Right atrium auricular region (tissue), 2 donors: ENCODE measurements around the gene MGLL. TPM values are rescaled to one million over a fixed set of nuclear protein-coding genes. Genes with fewer than 3 reads are reported as not detected.

ENCODE experiments used
- DNase-seq: peaks from one replicate; pipeline ENCODE4 v3.0.0-alpha.2; 2019; ENCODE audit warnings: low spot score
- H3K27ac ChIP-seq, 2 donors: fragments of 200-600 bp; sonication (generic); 1 replicate in 1 of 2; 2 replicates in 1 of 2; pipeline ENCODE4 v1.5.1; 2016 to 2019
- H3K27me3 ChIP-seq, 2 donors: fragments of 200-600 bp; sonication (generic); one replicate each; pipeline versions ENCODE4 v1.5.1 to v1.6.0; 2017 to 2019
- H3K36me3 ChIP-seq: fragments of 200-600 bp; sonication (generic); one replicate; pipeline ENCODE4 v1.5.1; 2016
- H3K4me1 ChIP-seq, 2 donors: fragments of 200-600 bp; sonication (generic); one replicate each; pipeline versions ENCODE4 v1.5.1 to v1.6.0; 2017 to 2019
- H3K4me3 ChIP-seq, 2 donors: fragments of 200-600 bp; sonication (generic); 1 replicate in 1 of 2; 2 replicates in 1 of 2; pipeline ENCODE4 v1.5.1; 2017 to 2019; ENCODE audit warnings: mild to moderate bottlenecking in 1 of 2, moderate library complexity in 1 of 2
- H3K9me3 ChIP-seq, 2 donors: fragments of 200-600 bp; sonication (generic); one replicate each; pipeline ENCODE4 v1.5.1; 2019
- CTCF ChIP-seq, 2 donors: fragments of 200-600 bp; sonication (generic); IDR thresholded peaks; one replicate each; pipeline ENCODE4 v1.5.1; 2019; ENCODE audit warnings: antibody characterized with exemption in 2 of 2
- total RNA-seq, 2 donors: library from RNA; depleted of rRNA; stranded (reverse); fragments of >200 nt; gene quantifications; one replicate each; pipeline ENCODE4 v1.1.0, GENCODE V29; 2016

MGLL gene
- total RNA-seq, 2 donors from 2014 or later, result 36.3 to 46.4 TPM

GRCh38 chr3:127772273-127772672, 50.0 kb downstream of the MGLL start:
- Histone ChIP-seq H3K4me1 (peaks cover 0 to 51% of the 10 kb centered on the region in 2 donors), H3K27ac (no peak overlapping the region), H3K27me3 (no peaks in the 10 kb centered on the region), H3K4me3 (no peak overlapping the region), H3K36me3 (no peaks in the 10 kb centered on the region), H3K9me3 (peaks cover 0 to 10% of the 10 kb centered on the region in 2 donors)
- no peak for TF ChIP-seq CTCF (IDR thresholded peaks at IDR 0.05)
- no peak for DNase-seq

- Histone ChIP-seq H3K4me3 (no peak overlapping the region), H3K27me3 (no peaks in the 10 kb centered on the region), H3K4me1 (peaks cover 0 to 50% of the 10 kb centered on the region in 2 donors), H3K27ac (no peak overlapping the region), H3K9me3 (peaks cover 0 to 10% of the 10 kb centered on the region in 2 donors), H3K36me3 (no peaks in the 10 kb centered on the region)
- DNase-seq, result no peak
- no peak for TF ChIP-seq CTCF (IDR thresholded peaks at IDR 0.05)
These were observed 50.6 kb downstream of the MGLL start for GRCh38 chr3:127771746-127772145.

GRCh38 chr3:127770671-127771355, 51.5 kb downstream of the MGLL start:
- Histone ChIP-seq H3K4me3 (no peak overlapping the region), H3K4me1 (peaks cover 0 to 41% of the 10 kb centered on the region in 2 donors), H3K9me3 (peaks cover 0 to 10% of the 10 kb centered on the region in 2 donors), H3K27ac (no peak overlapping the region), H3K27me3 (no peaks in the 10 kb centered on the region), H3K36me3 (no peaks in the 10 kb centered on the region)
- TF ChIP-seq CTCF (IDR thresholded peaks at IDR 0.05), result no peak
- no peak for DNase-seq

- Histone ChIP-seq H3K27ac (peak overlapping the region in 1 of 2 donors; percentile 66), H3K27me3 (no peaks in the 10 kb centered on the region), H3K36me3 (no peaks in the 10 kb centered on the region), H3K4me3 (no peak overlapping the region), H3K4me1 (peaks cover 0 to 36% of the 10 kb centered on the region in 2 donors), H3K9me3 (peaks cover 0 to 10% of the 10 kb centered on the region in 2 donors)
- no peak for TF ChIP-seq CTCF (IDR thresholded peaks at IDR 0.05)
- DNase-seq, result no peak
These were observed 52.8 kb downstream of the MGLL start for GRCh38 chr3:127769284-127770081.

GRCh38 chr3:127768346-127769008, 53.8 kb downstream of the MGLL start:
- peaks cover 0 to 10% of the 10 kb centered on the region in 2 donors for H3K9me3 ChIP-seq
- TF ChIP-seq CTCF (IDR thresholded peaks at IDR 0.05), result no peak
- H3K27me3 ChIP-seq, result no peaks in the 10 kb centered on the region
- peak; percentile 77 for DNase-seq
- no peaks in the 10 kb centered on the region for H3K36me3 ChIP-seq
- H3K27ac ChIP-seq, result peak overlapping the region; percentile 36 to 66
- peaks cover 0 to 36% of the 10 kb centered on the region in 2 donors for H3K4me1 ChIP-seq
- H3K4me3 ChIP-seq, result no peak overlapping the region
